ENCODE data around the gene KIF5A. TPM values are rescaled to one million over a fixed set of nuclear protein-coding genes. Genes with fewer than 3 reads are reported as not detected.

Gene KIF5A
- total RNA-seq, 1 experiment from 2014 or later, result 0.05 TPM

GRCh38 chr12:57554453-57554852 is 4.6 kb downstream of the KIF5A start:
- no TSS peak for BruUV-seq (replicated peaks)
- Histone ChIP-seq H3K27me3 (replicated peaks; ENCODE audit: control insufficient read depth, insufficient read depth, low read length) (no peaks in the 10 kb centered on the region), H3K36me3 (ENCODE audit: control insufficient read depth, insufficient read depth, low read length) (no peaks in the 10 kb centered on the region), H3K9me3 (no peaks in the 10 kb centered on the region), H3K4me1 (no peaks in the 10 kb centered on the region), H3K4me3 (ENCODE audit: low read depth, low read length) (no peak overlapping the region)
- no peak for TF ChIP-seq CTCF (IDR thresholded peaks at IDR 0.05; ENCODE audit: insufficient read depth in 1 of 2, low read depth in 1 of 2, low read length in 1 of 2, severe bottlenecking in 1 of 2, unreplicated experiment in 1 of 2)
- no peak overlapping the region for H3K27ac Mint-ChIP-seq (ENCODE audit: unreplicated experiment)
- ChIA-PET POLR2A (no interaction called here), CTCF (no interaction called here)
- no peaks in the 10 kb centered on the region for H3K36me3 Mint-ChIP-seq (ENCODE audit: insufficient read depth, unreplicated experiment)
- intact Hi-C loops (cut with micrococcal nuclease; ENCODE audit: unreplicated experiment), result no loop called here
- no peak overlapping the region for H3K4me3 Mint-ChIP-seq (ENCODE audit: unreplicated experiment)
- peaks cover 17% of the 10 kb centered on the region for H3K27me3 Mint-ChIP-seq (ENCODE audit: insufficient read depth, unreplicated experiment)
- no peaks in the 10 kb centered on the region for H3K4me1 Mint-ChIP-seq (ENCODE audit: low read depth, unreplicated experiment)
- no peaks in the 10 kb centered on the region for H3K9me3 Mint-ChIP-seq (ENCODE audit: unreplicated experiment)
- no peak for DNase-seq

- DNase-seq, result no peak
- CTCF ChIA-PET, result no interaction called here
- no TSS peak for BruUV-seq (replicated peaks)
- Histone ChIP-seq H3K4me3 (ENCODE audit: low read depth, low read length) (no peak overlapping the region), H3K4me1 (no peaks in the 10 kb centered on the region), H3K9me3 (no peaks in the 10 kb centered on the region), H3K36me3 (ENCODE audit: control insufficient read depth, insufficient read depth, low read length) (no peaks in the 10 kb centered on the region), H3K27me3 (replicated peaks; ENCODE audit: control insufficient read depth, insufficient read depth, low read length) (no peaks in the 10 kb centered on the region)
- POLR2A ChIA-PET, result no interaction called here
- no peak overlapping the region for H3K4me3 Mint-ChIP-seq (ENCODE audit: unreplicated experiment)
- TF ChIP-seq CTCF (IDR thresholded peaks at IDR 0.05; ENCODE audit: insufficient read depth in 1 of 2, low read depth in 1 of 2, low read length in 1 of 2, severe bottlenecking in 1 of 2, unreplicated experiment in 1 of 2), result no peak
- H3K27me3 Mint-ChIP-seq (ENCODE audit: insufficient read depth, unreplicated experiment), result peaks cover 16% of the 10 kb centered on the region
- H3K27ac Mint-ChIP-seq (ENCODE audit: unreplicated experiment), result no peak overlapping the region
- H3K36me3 Mint-ChIP-seq (ENCODE audit: insufficient read depth, unreplicated experiment), result no peaks in the 10 kb centered on the region
- no peaks in the 10 kb centered on the region for H3K4me1 Mint-ChIP-seq (ENCODE audit: low read depth, unreplicated experiment)
- H3K9me3 Mint-ChIP-seq (ENCODE audit: unreplicated experiment), result no peaks in the 10 kb centered on the region
- intact Hi-C loops (cut with micrococcal nuclease; ENCODE audit: unreplicated experiment), result no loop called here
Observed at GRCh38 chr12:57554897-57555296, 5.1 kb downstream of the KIF5A start.

GRCh38 chr12:57558864-57559263 is 9.0 kb downstream of the KIF5A start:
- Mint-ChIP-seq H3K27me3 (ENCODE audit: insufficient read depth, unreplicated experiment) (peaks cover 14% of the 10 kb centered on the region), H3K27ac (ENCODE audit: unreplicated experiment) (no peak overlapping the region), H3K4me3 (ENCODE audit: unreplicated experiment) (no peak overlapping the region), H3K4me1 (ENCODE audit: low read depth, unreplicated experiment) (no peaks in the 10 kb centered on the region), H3K36me3 (ENCODE audit: insufficient read depth, unreplicated experiment) (no peaks in the 10 kb centered on the region), H3K9me3 (ENCODE audit: unreplicated experiment) (no peaks in the 10 kb centered on the region)
- CTCF ChIA-PET, result no interaction called here
- BruUV-seq (replicated peaks), result no TSS peak
- intact Hi-C loops (cut with micrococcal nuclease; ENCODE audit: unreplicated experiment), result no loop called here
- H3K4me1 ChIP-seq, result no peaks in the 10 kb centered on the region
- DNase-seq, result no peak
- no peaks in the 10 kb centered on the region for H3K27me3 ChIP-seq (replicated peaks; ENCODE audit: control insufficient read depth, insufficient read depth, low read length)
- TF ChIP-seq CTCF (IDR thresholded peaks at IDR 0.05; ENCODE audit: insufficient read depth in 1 of 2, low read depth in 1 of 2, low read length in 1 of 2, severe bottlenecking in 1 of 2, unreplicated experiment in 1 of 2), result no peak
- POLR2A ChIA-PET, result no interaction called here
- no peak overlapping the region for H3K4me3 ChIP-seq (ENCODE audit: low read depth, low read length)
- H3K36me3 ChIP-seq (ENCODE audit: control insufficient read depth, insufficient read depth, low read length), result no peaks in the 10 kb centered on the region
- no peaks in the 10 kb centered on the region for H3K9me3 ChIP-seq

Measured in Caco-2 (cell line).